ENCODE results near the gene ERV3-1. TPM values are rescaled to one million over a fixed set of nuclear protein-coding genes. Genes with fewer than 3 reads are reported as not detected.

Gene ERV3-1
- total RNA-seq, 1 experiment from 2014 or later, result 10.2 TPM

GRCh38 chr7:64993901-64994300, 12.6 kb downstream of the ERV3-1 start:
- Mint-ChIP-seq H3K27me3 (ENCODE audit: low read depth) (peaks cover 5% of the 10 kb centered on the region), H3K4me1 (peaks cover 20% of the 10 kb centered on the region), H3K9me3 (peaks cover 87% of the 10 kb centered on the region), H3K4me3 (no peak overlapping the region), H3K27ac (no peak overlapping the region), H3K36me3 (peaks cover 79% of the 10 kb centered on the region)
- no peak for DNase-seq (ENCODE audit: low spot score)
- ATAC-seq, result no peak
- CTCF ChIA-PET, result interaction anchor here (0.9 to 1.3 kb wide), 2 partner anchors 35 to 106 kb away, joined by 3 to 4 read pairs; no protein-coding TSS in a partner anchor
- POLR2A ChIA-PET, result no interaction called here
- no peak for TF ChIP-seq ZNF232 (CRISPR knock-in tag; IDR thresholded peaks at IDR 0.05)
- TF ChIP-seq SP1 (CRISPR knock-in tag; conservative IDR thresholded peaks at IDR 0.05), result no peak
- TF ChIP-seq, protein P1, sequence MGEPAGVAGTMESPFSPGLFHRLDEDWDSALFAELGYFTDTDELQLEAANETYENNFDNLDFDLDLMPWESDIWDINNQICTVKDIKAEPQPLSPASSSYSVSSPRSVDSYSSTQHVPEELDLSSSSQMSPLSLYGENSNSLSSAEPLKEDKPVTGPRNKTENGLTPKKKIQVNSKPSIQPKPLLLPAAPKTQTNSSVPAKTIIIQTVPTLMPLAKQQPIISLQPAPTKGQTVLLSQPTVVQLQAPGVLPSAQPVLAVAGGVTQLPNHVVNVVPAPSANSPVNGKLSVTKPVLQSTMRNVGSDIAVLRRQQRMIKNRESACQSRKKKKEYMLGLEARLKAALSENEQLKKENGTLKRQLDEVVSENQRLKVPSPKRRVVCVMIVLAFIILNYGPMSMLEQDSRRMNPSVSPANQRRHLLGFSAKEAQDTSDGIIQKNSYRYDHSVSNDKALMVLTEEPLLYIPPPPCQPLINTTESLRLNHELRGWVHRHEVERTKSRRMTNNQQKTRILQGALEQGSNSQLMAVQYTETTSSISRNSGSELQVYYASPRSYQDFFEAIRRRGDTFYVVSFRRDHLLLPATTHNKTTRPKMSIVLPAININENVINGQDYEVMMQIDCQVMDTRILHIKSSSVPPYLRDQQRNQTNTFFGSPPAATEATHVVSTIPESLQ (CRISPR knock-in tag; IDR thresholded peaks at IDR 0.05), result no peak
- TF ChIP-seq, protein P2, sequence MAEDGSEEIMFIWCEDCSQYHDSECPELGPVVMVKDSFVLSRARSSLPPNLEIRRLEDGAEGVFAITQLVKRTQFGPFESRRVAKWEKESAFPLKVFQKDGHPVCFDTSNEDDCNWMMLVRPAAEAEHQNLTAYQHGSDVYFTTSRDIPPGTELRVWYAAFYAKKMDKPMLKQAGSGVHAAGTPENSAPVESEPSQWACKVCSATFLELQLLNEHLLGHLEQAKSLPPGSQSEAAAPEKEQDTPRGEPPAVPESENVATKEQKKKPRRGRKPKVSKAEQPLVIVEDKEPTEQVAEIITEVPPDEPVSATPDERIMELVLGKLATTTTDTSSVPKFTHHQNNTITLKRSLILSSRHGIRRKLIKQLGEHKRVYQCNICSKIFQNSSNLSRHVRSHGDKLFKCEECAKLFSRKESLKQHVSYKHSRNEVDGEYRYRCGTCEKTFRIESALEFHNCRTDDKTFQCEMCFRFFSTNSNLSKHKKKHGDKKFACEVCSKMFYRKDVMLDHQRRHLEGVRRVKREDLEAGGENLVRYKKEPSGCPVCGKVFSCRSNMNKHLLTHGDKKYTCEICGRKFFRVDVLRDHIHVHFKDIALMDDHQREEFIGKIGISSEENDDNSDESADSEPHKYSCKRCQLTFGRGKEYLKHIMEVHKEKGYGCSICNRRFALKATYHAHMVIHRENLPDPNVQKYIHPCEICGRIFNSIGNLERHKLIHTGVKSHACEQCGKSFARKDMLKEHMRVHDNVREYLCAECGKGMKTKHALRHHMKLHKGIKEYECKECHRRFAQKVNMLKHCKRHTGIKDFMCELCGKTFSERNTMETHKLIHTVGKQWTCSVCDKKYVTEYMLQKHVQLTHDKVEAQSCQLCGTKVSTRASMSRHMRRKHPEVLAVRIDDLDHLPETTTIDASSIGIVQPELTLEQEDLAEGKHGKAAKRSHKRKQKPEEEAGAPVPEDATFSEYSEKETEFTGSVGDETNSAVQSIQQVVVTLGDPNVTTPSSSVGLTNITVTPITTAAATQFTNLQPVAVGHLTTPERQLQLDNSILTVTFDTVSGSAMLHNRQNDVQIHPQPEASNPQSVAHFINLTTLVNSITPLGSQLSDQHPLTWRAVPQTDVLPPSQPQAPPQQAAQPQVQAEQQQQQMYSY (CRISPR knock-in tag; IDR thresholded peaks at IDR 0.05), result no peak
- no peak for TF ChIP-seq TCF7 (CRISPR knock-in tag; IDR thresholded peaks at IDR 0.05; ENCODE audit: low read depth)
- no peak for TF ChIP-seq CREM (CRISPR knock-in tag; IDR thresholded peaks at IDR 0.05)
- no peak for TF ChIP-seq ZBTB21 (CRISPR knock-in tag; IDR thresholded peaks at IDR 0.05; ENCODE audit: borderline replicate concordance)

- ATAC-seq (no peak), DNase-seq (ENCODE audit: low spot score) (no peak)
- ChIA-PET CTCF (no interaction called here), POLR2A (no interaction called here)
- H3K36me3 Mint-ChIP-seq, result peaks cover 80% of the 10 kb centered on the region
- peaks cover 87% of the 10 kb centered on the region for H3K9me3 Mint-ChIP-seq
- H3K4me3 Mint-ChIP-seq, result no peak overlapping the region
- TF ChIP-seq, protein P3, sequence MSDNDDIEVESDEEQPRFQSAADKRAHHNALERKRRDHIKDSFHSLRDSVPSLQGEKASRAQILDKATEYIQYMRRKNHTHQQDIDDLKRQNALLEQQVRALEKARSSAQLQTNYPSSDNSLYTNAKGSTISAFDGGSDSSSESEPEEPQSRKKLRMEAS (CRISPR knock-in tag; IDR thresholded peaks at IDR 0.05), result no peak
- TF ChIP-seq NFE2L1 (CRISPR knock-in tag; IDR thresholded peaks at IDR 0.05), result no peak
- no peak for TF ChIP-seq SMAD3 (CRISPR knock-in tag; IDR thresholded peaks at IDR 0.05; ENCODE audit: borderline replicate concordance)
- TF ChIP-seq GRHL2 (CRISPR knock-in tag; IDR thresholded peaks at IDR 0.05; ENCODE audit: insufficient replicate concordance, severe bottlenecking), result no peak
- TF ChIP-seq ZNF121 (CRISPR knock-in tag; IDR thresholded peaks at IDR 0.05), result no peak
- no peak for TF ChIP-seq ZNF423 (CRISPR knock-in tag; IDR thresholded peaks at IDR 0.05)
- H3K27ac Mint-ChIP-seq, result no peak overlapping the region
- peaks cover 5% of the 10 kb centered on the region for H3K27me3 Mint-ChIP-seq (ENCODE audit: low read depth)
- peaks cover 10% of the 10 kb centered on the region for H3K4me1 Mint-ChIP-seq
Measured at GRCh38 chr7:64992971-64993370, 13.5 kb downstream of the ERV3-1 start.

DNA sequence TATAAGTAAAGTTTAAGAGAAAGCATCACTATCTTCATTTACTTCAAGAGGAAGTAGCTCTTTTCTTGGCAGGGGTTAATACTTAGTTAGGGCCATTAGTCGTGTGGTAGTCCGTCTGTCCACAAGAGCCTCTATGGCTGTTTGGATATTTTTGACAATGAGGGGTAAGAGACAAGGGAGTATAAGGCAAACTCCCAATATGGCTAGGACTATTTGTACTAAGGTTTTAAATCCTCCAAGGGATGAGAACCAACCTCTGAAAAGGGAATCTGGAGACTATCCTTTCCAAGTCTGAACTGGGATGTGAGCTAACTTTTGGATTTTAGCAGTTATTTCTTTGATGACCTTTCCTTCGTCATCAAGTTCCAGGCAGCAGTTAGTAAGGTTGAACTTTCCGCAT, 15.6 kb downstream of the ERV3-1 start, which contains the start of gene ZNF117:
TSS of gene ZNF117 (minus strand) at position 101 of the 400 bp plus-strand sequence.
- no peak within 1 kb of the TSS for H3K4me3 Mint-ChIP-seq
- TF ChIP-seq MLX (CRISPR knock-in tag; IDR thresholded peaks at IDR 0.05), result no peak
- TF ChIP-seq ERG (CRISPR knock-in tag; IDR thresholded peaks at IDR 0.05), result no peak
- H3K27ac Mint-ChIP-seq, result no peak within 1 kb of the TSS
- ATAC-seq, result no peak
- DNase-seq (ENCODE audit: low spot score), result no peak
- CTCF ChIA-PET, result no interaction called here
- H3K9me3 Mint-ChIP-seq, result peaks cover 92% of the 10 kb centered on the region
- peaks cover 85% of the 10 kb centered on the region for H3K36me3 Mint-ChIP-seq
- POLR2A ChIA-PET, result no interaction called here
- H3K4me1 Mint-ChIP-seq, result no peaks in the 10 kb centered on the region
- H3K27me3 Mint-ChIP-seq (ENCODE audit: low read depth), result peaks cover 2% of the 10 kb centered on the region; the same call in 1 of the 2 replicates
